SK-N-SH (cell line): Measurements from ENCODE around the gene MTTP.

Experiments
- CTCF ChIP-seq: fragments of 200-600 bp; sonication (generic); IDR thresholded peaks from 2 replicates; pipeline ENCODE4 v1.6.1; 2017; ENCODE audit warnings: antibody characterized with exemption, mild to moderate bottlenecking, moderate library complexity
- MAX ChIP-seq: IDR thresholded peaks from 2 replicates; pipeline ENCODE4 v1.4.0; 2012; ENCODE audit warnings: low read depth
- NFIC ChIP-seq: IDR thresholded peaks from 2 replicates; pipeline ENCODE4 v1.4.0; 2012; ENCODE audit warnings: borderline replicate concordance
- POLR2AphosphoS5 ChIP-seq: IDR thresholded peaks from 2 replicates; pipeline ENCODE4 v1.6.1; 2012; ENCODE audit warnings: low read depth, low read length
- RAD21 ChIP-seq: IDR thresholded peaks from 2 replicates; pipeline ENCODE4 v1.6.1; 2012; ENCODE audit warnings: mild to moderate bottlenecking, low read length
- RCOR1 ChIP-seq: fragments of 150-350 bp; IDR thresholded peaks from 2 replicates; pipeline ENCODE4 v1.6.1; 2017; ENCODE audit warnings: antibody characterized with exemption, low read length
- REST ChIP-seq: IDR thresholded peaks from 2 replicates; pipeline ENCODE4 v1.6.1; 2012; ENCODE audit warnings: mild to moderate bottlenecking, low read depth, low read length, moderate library complexity
- SIN3A ChIP-seq: IDR thresholded peaks from 2 replicates; pipeline ENCODE4 v1.6.1; 2012; ENCODE audit warnings: low read depth, mild to moderate bottlenecking, low read length, moderate library complexity, borderline replicate concordance
- USF1 ChIP-seq: IDR thresholded peaks from 2 replicates; pipeline ENCODE4 v1.4.0; 2012; ENCODE audit warnings: low read depth, borderline replicate concordance
- YY1 ChIP-seq: IDR thresholded peaks from 2 replicates; pipeline ENCODE4 v1.4.0; 2012; ENCODE audit warnings: low read depth, mild to moderate bottlenecking

- TF ChIP-seq CTCF (no peak), SIN3A (no peak), NFIC (no peak), POLR2AphosphoS5 (no peak), USF1 (no peak), MAX (no peak), RCOR1 (no peak), REST (no peak), YY1 (no peak), RAD21 (no peak)
Observed at GRCh38 chr4:99636422-99636821, 61.8 kb downstream of the MTTP start.
